H1 (cell line): ENCODE measurements around the gene CFAP91. TPM values are rescaled to one million over a fixed set of nuclear protein-coding genes. Genes with fewer than 3 reads are reported as not detected.

Experiments
- CTCF ChIA-PET: fragments of 300-600 bp; sonication (Branson Sonifier 250); formaldehyde crosslinking; loops from one replicate; lab custom pipeline; 2021; ENCODE audit not compliant: partially characterized antibody; lab: Charles Lee
- POLR2A ChIA-PET: fragments of 300-600 bp; sonication (Branson Sonifier 250); formaldehyde crosslinking; loops from one replicate; lab custom pipeline; 2021; ENCODE audit warnings: inconsistent platforms; ENCODE audit not compliant: partially characterized antibody; lab: Charles Lee
- DNase-seq, 2 experiments: peaks; one replicate each; pipeline versions ENCODE4 v3.0.0 to v3.0.0-alpha.2; 2010 to 2022; ENCODE audit warnings: low spot score in 2 of 2, low read depth in 1 of 2, mixed read lengths in 1 of 2
- FAIRE-seq: peaks from 2 replicates; lab custom pipeline; 2011; peaks lifted over from hg19 to GRCh38; lab: Jason Lieb, UNC
- H2AFZ ChIP-seq: 2 replicates; pipeline ENCODE4 v1.8.1; 2012; ENCODE audit warnings: low read length, inconsistent platforms
- H2AK5ac ChIP-seq: 2 replicates; pipeline ENCODE4 v1.6.1; 2013; ENCODE audit warnings: low read depth, low read length
- H2BK120ac ChIP-seq: replicated peaks from 2 replicates; pipeline ENCODE3; 2013; ENCODE audit warnings: low read depth, low read length, inconsistent platforms
- H2BK12ac ChIP-seq: 2 replicates; pipeline ENCODE4 v1.6.1; 2013; ENCODE audit warnings: low read depth, low read length
- H2BK15ac ChIP-seq: 2 replicates; pipeline ENCODE4 v1.6.1; 2013; ENCODE audit warnings: low read length
- H2BK20ac ChIP-seq: 2 replicates; pipeline ENCODE4 v1.6.1; 2013; ENCODE audit warnings: low read length
- H2BK5ac ChIP-seq: 2 replicates; pipeline ENCODE4 v1.6.1; 2013; ENCODE audit warnings: low read depth, low read length
- H3K14ac ChIP-seq: 2 replicates; pipeline ENCODE4 v1.6.1; 2013; ENCODE audit warnings: inconsistent platforms; ENCODE audit not compliant: insufficient read length
- H3K18ac ChIP-seq: 2 replicates; pipeline ENCODE4 v1.6.1; 2013; ENCODE audit warnings: low read length; ENCODE audit errors: extremely low read depth
- H3K23ac ChIP-seq: 2 replicates; pipeline ENCODE4 v1.6.1; 2013; ENCODE audit warnings: inconsistent platforms; ENCODE audit not compliant: insufficient read length
- H3K23me2 ChIP-seq: 2 replicates; pipeline ENCODE4 v1.6.1; 2013; ENCODE audit warnings: low read depth, low read length
- H3K27ac ChIP-seq: 2 replicates; pipeline ENCODE4 v1.6.1; 2011; ENCODE audit warnings: low read depth, low read length, inconsistent platforms
- H3K27me3 ChIP-seq, 4 experiments: replicated peaks in 1 of 4; 1 replicate in 1 of 4; 2 replicates in 3 of 4; pipeline versions ENCODE4 v1.6.1 to v1.8.1; 2011 to 2013; ENCODE audit warnings: low read length in 3 of 4, mild to moderate bottlenecking in 3 of 4, inconsistent platforms in 2 of 4, mixed read lengths in 2 of 4, moderate library complexity in 1 of 4; ENCODE audit not compliant: control insufficient read depth in 3 of 4, insufficient read depth in 3 of 4; ENCODE audit errors: extremely low read depth in 1 of 4
- H3K36me3 ChIP-seq, 4 experiments: 2 replicates each; pipeline versions ENCODE4 v1.6.1 to v1.8.1; 2011 to 2013; ENCODE audit warnings: mild to moderate bottlenecking in 4 of 4, low read length in 3 of 4, moderate library complexity in 2 of 4, control low read depth in 1 of 4, inconsistent platforms in 1 of 4; ENCODE audit not compliant: insufficient read depth in 4 of 4, control insufficient read depth in 2 of 4
- H3K4ac ChIP-seq: replicated peaks from 2 replicates; pipeline ENCODE3; 2013; ENCODE audit warnings: low read length, low read depth, mixed read lengths, inconsistent platforms; ENCODE audit not compliant: insufficient read length
- H3K4me1 ChIP-seq, 4 experiments: replicated peaks in 1 of 4; 1 replicate in 1 of 4; 2 replicates in 3 of 4; pipeline versions ENCODE4 v1.6.1 to v1.8.1; 2011 to 2013; ENCODE audit warnings: low read length in 3 of 4, inconsistent platforms in 2 of 4, mixed read lengths in 1 of 4; ENCODE audit not compliant: insufficient read depth in 4 of 4, control insufficient read depth in 3 of 4
- H3K4me2 ChIP-seq, 2 experiments: 2 replicates each; pipeline versions ENCODE4 v1.6.1 to v1.8.1; 2011 to 2013; ENCODE audit warnings: low read depth in 2 of 2, low read length in 2 of 2, control low read depth in 1 of 2, inconsistent platforms in 1 of 2, mild to moderate bottlenecking in 1 of 2; ENCODE audit not compliant: insufficient read depth in 1 of 2
- H3K4me3 ChIP-seq, 4 experiments: fragments of 200-600, 300-600 bp in 1 of 4; sonication (generic), shearing (Covaris generic), sonication (Bioruptor Twin) in 1 of 4; 2 replicates each; pipeline versions ENCODE4 v1.5.1 to v1.8.1; 2011 to 2016; ENCODE audit warnings: low read length in 4 of 4, low read depth in 3 of 4, control low read depth in 2 of 4, inconsistent platforms in 2 of 4, mild to moderate bottlenecking in 2 of 4, mixed read lengths in 1 of 4, moderate library complexity in 1 of 4; ENCODE audit not compliant: insufficient read depth in 2 of 4; ENCODE audit errors: extremely low read depth in 1 of 4
- H3K56ac ChIP-seq: replicated peaks from 2 replicates; pipeline ENCODE3; 2013; ENCODE audit warnings: low read depth, mild to moderate bottlenecking, mixed read lengths, low read length, inconsistent platforms; ENCODE audit not compliant: insufficient read length
- H3K79me1 ChIP-seq: 2 replicates; pipeline ENCODE4 v1.6.1; 2013; ENCODE audit warnings: low read depth, low read length, control low read depth
- H3K79me2 ChIP-seq, 2 experiments: 2 replicates each; pipeline versions ENCODE4 v1.6.1 to v1.8.1; 2012 to 2013; ENCODE audit warnings: low read length in 2 of 2, mild to moderate bottlenecking in 2 of 2, inconsistent platforms in 1 of 2; ENCODE audit not compliant: insufficient read depth in 2 of 2, control insufficient read depth in 1 of 2
- H3K9ac ChIP-seq, 4 experiments: replicated peaks in 1 of 4; 1 replicate in 1 of 4; 2 replicates in 3 of 4; pipeline versions ENCODE4 v1.6.1 to v1.8.1; 2011 to 2013; ENCODE audit warnings: low read depth in 3 of 4, low read length in 3 of 4, control low read depth in 2 of 4, mild to moderate bottlenecking in 2 of 4, moderate library complexity in 2 of 4, inconsistent platforms in 1 of 4; ENCODE audit errors: extremely low read depth in 1 of 4
- H3K9me3 ChIP-seq, 2 experiments: 2 replicates each; pipeline versions ENCODE4 v1.6.1 to v1.8.1; 2012 to 2013; ENCODE audit warnings: mild to moderate bottlenecking in 2 of 2, moderate library complexity in 2 of 2, control low read depth in 1 of 2, inconsistent platforms in 1 of 2, low read depth in 1 of 2, low read length in 1 of 2, mixed read lengths in 1 of 2; ENCODE audit not compliant: insufficient read depth in 2 of 2
- H4K20me1 ChIP-seq, 2 experiments: replicated peaks in 1 of 2; 2 replicates each; pipeline versions ENCODE3 to v1.8.1; 2011 to 2013; ENCODE audit warnings: inconsistent platforms in 2 of 2, low read length in 2 of 2, mild to moderate bottlenecking in 1 of 2; ENCODE audit not compliant: insufficient read depth in 2 of 2, control insufficient read depth in 1 of 2
- H4K5ac ChIP-seq: 2 replicates; pipeline ENCODE4 v1.6.1; 2013; ENCODE audit warnings: low read length, low read depth, mixed read lengths, inconsistent platforms; ENCODE audit not compliant: insufficient read length
- H4K8ac ChIP-seq: 2 replicates; pipeline ENCODE4 v1.8.0; 2013; ENCODE audit warnings: mild to moderate bottlenecking, moderate library complexity, low read length, inconsistent platforms; ENCODE audit not compliant: insufficient read depth; ENCODE audit errors: extremely low read depth
- H4K91ac ChIP-seq: replicated peaks from 2 replicates; pipeline ENCODE3; 2013; ENCODE audit warnings: low read length, mixed read lengths, inconsistent platforms; ENCODE audit not compliant: insufficient read length
- CBX5 ChIP-seq: fragments of 300-800, 300-1000 bp; sonication (generic); IDR thresholded peaks from 2 replicates; pipeline ENCODE4 v1.7.1; 2016; ENCODE audit warnings: antibody characterized with exemption, low read length, low read depth
- EGR1 ChIP-seq: IDR thresholded peaks from 2 replicates; pipeline ENCODE4 v1.6.1; 2011; ENCODE audit warnings: low read depth, low read length, borderline replicate concordance
- KDM4A ChIP-seq: IDR thresholded peaks from one replicate; pipeline ENCODE4 v1.7.1; 2012; ENCODE audit warnings: low read depth, mild to moderate bottlenecking, moderate library complexity, low read length, inconsistent platforms; ENCODE audit not compliant: severe bottlenecking
- MAFK ChIP-seq: IDR thresholded peaks from 2 replicates; pipeline ENCODE4 v1.6.1; 2012; ENCODE audit warnings: low read depth, mild to moderate bottlenecking, improper control_type of control experiment, low read length
- RFX5 ChIP-seq: IDR thresholded peaks from 2 replicates; pipeline ENCODE4 v1.6.1; 2011; ENCODE audit warnings: low read depth, low read length, improper control_type of control experiment, borderline replicate concordance
- WGBS, 2 experiments: shearing (Covaris generic) in 1 of 2; methylation state at CpG; one replicate each; pipeline versions ENCODE4 v1.1.6 to v1.1.7; 2013 to 2015; ENCODE audit warnings: low lambda C conversion rate in 2 of 2, mixed read lengths in 2 of 2, inconsistent platforms in 1 of 2, low coverage in 1 of 2, missing lambda C conversion rate in 1 of 2; ENCODE audit not compliant: insufficient replicate concordance in 2 of 2, insufficient coverage in 1 of 2, insufficient read length in 1 of 2; ENCODE audit errors: extremely low coverage in 1 of 2, missing lambda C conversion rate in 1 of 2; 5-methylcytosine and 5-hydroxymethylcytosine counted together
- polyA plus RNA-seq, 7 experiments: library from polyadenylated mRNA; depleted of rRNA in 3 of 7; stranded (reverse) in 5 of 7; unstranded in 2 of 7; fragments of >200 nt in 5 of 7; fragments of 200-250 nt in 2 of 7; gene quantifications; 1 replicate in 5 of 7; 2 replicates in 1 of 7; 4 replicates in 1 of 7; pipeline versions ENCODE4 v1.2.1 to v1.2.3, GENCODE V29; 2011 to 2013; ENCODE audit warnings: missing spikeins in 2 of 7, mixed read lengths in 2 of 7
- total RNA-seq: library from RNA; stranded (reverse); fragmentation: NEBNext Ultra II Directional; extraction: Animal tissue kit (Norgen Biotek cat#: 25700); gene quantifications from 2 replicates; pipeline ENCODE4 v1.2.1, GENCODE V29; 2021

CFAP91 gene
- total and polyA plus RNA-seq, 2 of the 8 experiments (the other 6 are each of a cell fraction or from before 2014, with no cell fraction given), result 5.4 to 7.4 TPM

DNA sequence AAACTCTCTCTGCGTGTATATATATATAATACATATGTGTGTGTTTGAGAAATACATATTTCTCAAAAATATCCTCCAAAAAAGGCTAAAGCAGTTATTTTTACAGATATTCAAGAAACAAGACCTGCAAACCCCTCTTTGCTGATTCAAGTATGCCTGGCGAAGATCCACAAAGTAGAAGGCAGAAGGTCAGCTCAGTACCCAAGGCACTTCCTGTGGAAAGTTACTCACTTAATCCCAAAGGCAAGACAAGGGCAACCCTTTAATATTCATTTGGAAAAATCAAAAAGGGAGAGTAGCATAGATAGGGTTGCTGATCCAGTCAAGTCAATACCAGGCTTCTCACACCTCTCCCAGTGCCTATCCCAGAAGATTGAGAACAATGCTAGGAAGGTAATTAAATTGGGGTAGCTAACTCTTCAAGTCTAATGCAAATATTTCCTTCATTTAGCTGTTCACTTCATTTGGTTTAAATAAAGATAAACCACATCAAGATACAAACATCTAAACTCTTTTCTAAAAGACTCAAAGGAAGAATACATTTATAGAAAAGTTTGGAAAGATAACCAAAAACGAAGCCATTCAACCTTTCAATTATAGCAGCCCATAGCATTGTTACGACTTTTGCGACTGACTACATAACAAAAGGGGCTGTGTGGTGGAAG, 32.8 kb upstream of the CFAP91 start:
- H2AFZ ChIP-seq, result no peak overlapping the region
- no peak overlapping the region for H2BK15ac ChIP-seq
- H3K4me2 ChIP-seq, result no peak overlapping the region
- no peak overlapping the region for H3K9ac ChIP-seq
- H3K27me3 ChIP-seq, result no peaks in the 10 kb centered on the region
- H3K4ac ChIP-seq, result no peak overlapping the region
- H4K91ac ChIP-seq, result no peak overlapping the region
- H3K79me2 ChIP-seq, result peaks cover 0 to 2% of the 10 kb centered on the region in 2 experiments; a peak in 2 of 4 replicates
- CTCF ChIA-PET, result no interaction called here
- H3K56ac ChIP-seq, result no peak overlapping the region
- H2BK5ac ChIP-seq, result no peak overlapping the region
- H4K8ac ChIP-seq, result no peak overlapping the region
- no peaks in the 10 kb centered on the region; a peak in 1 of 4 replicates for H3K9me3 ChIP-seq
- no peak overlapping the region for H3K27ac ChIP-seq
- no peak overlapping the region for H2BK20ac ChIP-seq
- H3K23me2 ChIP-seq, result no peaks in the 10 kb centered on the region
- DNase-seq (no peak), FAIRE-seq (no peak)
- H4K5ac ChIP-seq, result no peak overlapping the region
- no peak overlapping the region for H2BK120ac ChIP-seq
- no peak overlapping the region for H2BK12ac ChIP-seq
- H3K23ac ChIP-seq, result no peak overlapping the region
- H3K14ac ChIP-seq, result no peak overlapping the region
- H2AK5ac ChIP-seq, result no peak overlapping the region
- no peaks in the 10 kb centered on the region for H3K4me1 ChIP-seq
- H3K36me3 ChIP-seq, result peaks cover 0 to 34% (median 20%) of the 10 kb centered on the region in 4 experiments; a peak in 6 of 8 replicates
- no peaks in the 10 kb centered on the region for H3K79me1 ChIP-seq
- H3K18ac ChIP-seq, result no peak overlapping the region
- WGBS, 2 experiments, result 93% methylated on average over 5 of the region's 5 CpGs; no CpG with 5 or more reads in 1 of the 2 experiments
- POLR2A ChIA-PET, result interaction anchor here (0.9 to 1.0 kb wide), 2 partner anchors 8 to 33 kb away, joined by 3 read pairs; no protein-coding TSS in a partner anchor
- no peaks in the 10 kb centered on the region for H4K20me1 ChIP-seq
- H3K4me3 ChIP-seq, result no peak overlapping the region
- no peak for TF ChIP-seq CBX5
- no peak for TF ChIP-seq MAFK
- no peak for TF ChIP-seq RFX5
- no peak for TF ChIP-seq KDM4A
- TF ChIP-seq EGR1, result no peak
